ENCODE measurements around the gene RYR1. TPM values are rescaled to one million over a fixed set of nuclear protein-coding genes. Genes with fewer than 3 reads are reported as not detected.
"Not testable (repeated sequence)": the region's sequence is repeated elsewhere in the genome, so short reads cannot be mapped to it uniquely, and the experiment has no call there.

RYR1 gene
- total and polyA plus RNA-seq, 4 donors, result 2.8 to 7.6 (median 4.0) TPM

DNA sequence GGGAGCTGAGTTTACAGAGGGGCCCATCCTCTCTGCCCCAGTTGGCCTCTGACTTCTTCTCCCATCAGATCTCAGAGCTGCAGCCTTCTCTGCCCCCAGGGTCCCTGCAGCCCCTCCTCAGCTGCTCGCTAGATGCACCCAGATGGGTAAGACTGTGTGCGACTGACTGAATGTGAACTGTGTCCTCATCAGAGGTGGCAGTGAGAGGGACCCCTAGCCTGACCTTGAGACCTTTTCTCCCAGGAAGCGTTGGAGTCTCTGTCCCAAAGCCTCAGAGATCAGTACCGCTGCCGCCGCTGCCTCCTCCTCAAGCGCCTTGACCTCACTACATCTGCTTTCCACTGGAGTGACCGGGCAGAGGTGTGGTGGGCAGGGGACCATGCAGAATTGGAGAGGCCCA is 28.2 kb upstream of the RYR1 start:
- peaks cover 0 to 4% (median 0%) of the 10 kb centered on the region in 3 donors for H3K27me3 ChIP-seq (ENCODE audit: control insufficient read depth in 3 of 3, insufficient read depth in 3 of 3, low read length in 2 of 3)
- 95 to 96% methylated on average over 8 of the region's 8 CpGs for WGBS, 2 donors
- H3K4me3 ChIP-seq, result no peak overlapping the region
- no peak for ATAC-seq (ENCODE audit: insufficient read depth, low FRiP score)
- peaks cover 0 to 14% (median 12%) of the 10 kb centered on the region in 4 donors for H3K36me3 ChIP-seq (ENCODE audit: control insufficient read depth in 4 of 4, insufficient read depth in 4 of 4, low read length in 4 of 4)
- peaks cover 0 to 2% (median 0%) of the 10 kb centered on the region in 5 donors for H3K4me1 ChIP-seq (ENCODE audit: control insufficient read depth in 5 of 5, insufficient read depth in 5 of 5, low read length in 5 of 5)
- DNase-seq, result no peak
- no peak overlapping the region for H3K9ac ChIP-seq (ENCODE audit: insufficient read depth in 1 of 2, low read length in 2 of 2)
- TF ChIP-seq, protein P1, sequence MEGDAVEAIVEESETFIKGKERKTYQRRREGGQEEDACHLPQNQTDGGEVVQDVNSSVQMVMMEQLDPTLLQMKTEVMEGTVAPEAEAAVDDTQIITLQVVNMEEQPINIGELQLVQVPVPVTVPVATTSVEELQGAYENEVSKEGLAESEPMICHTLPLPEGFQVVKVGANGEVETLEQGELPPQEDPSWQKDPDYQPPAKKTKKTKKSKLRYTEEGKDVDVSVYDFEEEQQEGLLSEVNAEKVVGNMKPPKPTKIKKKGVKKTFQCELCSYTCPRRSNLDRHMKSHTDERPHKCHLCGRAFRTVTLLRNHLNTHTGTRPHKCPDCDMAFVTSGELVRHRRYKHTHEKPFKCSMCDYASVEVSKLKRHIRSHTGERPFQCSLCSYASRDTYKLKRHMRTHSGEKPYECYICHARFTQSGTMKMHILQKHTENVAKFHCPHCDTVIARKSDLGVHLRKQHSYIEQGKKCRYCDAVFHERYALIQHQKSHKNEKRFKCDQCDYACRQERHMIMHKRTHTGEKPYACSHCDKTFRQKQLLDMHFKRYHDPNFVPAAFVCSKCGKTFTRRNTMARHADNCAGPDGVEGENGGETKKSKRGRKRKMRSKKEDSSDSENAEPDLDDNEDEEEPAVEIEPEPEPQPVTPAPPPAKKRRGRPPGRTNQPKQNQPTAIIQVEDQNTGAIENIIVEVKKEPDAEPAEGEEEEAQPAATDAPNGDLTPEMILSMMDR (IDR thresholded peaks at IDR 0.05; ENCODE audit: control extremely low read depth, extremely low read depth), result no peak
- H3K9me3 ChIP-seq (ENCODE audit: control insufficient read depth in 4 of 4, insufficient read depth in 3 of 4, low read length in 3 of 4), result no peaks in the 10 kb centered on the region
- H3K27ac ChIP-seq (ENCODE audit: low read depth in 1 of 2, low read length in 1 of 2), result no peak overlapping the region

DNA sequence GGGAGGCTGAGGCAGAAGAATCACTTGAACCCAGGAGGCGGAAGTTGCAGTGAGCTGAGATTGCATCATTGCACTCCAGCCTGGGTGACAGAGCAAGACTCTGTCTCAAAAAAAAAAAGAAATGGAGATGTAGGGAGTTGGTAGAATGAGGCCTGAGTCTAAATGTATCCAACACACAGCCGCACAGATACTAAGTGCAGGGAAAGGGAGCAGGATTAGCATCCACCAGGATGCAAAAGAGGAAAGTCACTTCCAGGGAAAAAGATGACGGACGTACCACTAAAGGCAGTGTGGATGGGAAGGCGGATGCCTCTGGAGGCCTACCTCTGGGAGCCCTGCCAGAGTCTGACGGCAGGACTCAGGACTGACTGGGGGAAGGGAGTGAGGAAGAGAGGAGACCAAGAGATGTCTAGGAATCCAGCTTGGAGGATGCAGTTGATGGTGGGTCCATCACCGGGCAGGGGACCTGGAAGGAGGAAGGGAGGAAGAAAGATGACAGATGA is 23.8 kb upstream of the RYR1 start:
- Histone ChIP-seq H3K4me3 (no peak overlapping the region), H3K36me3 (ENCODE audit: control insufficient read depth in 4 of 4, insufficient read depth in 4 of 4, low read length in 4 of 4) (peaks cover 0 to 15% (median 12%) of the 10 kb centered on the region in 4 donors), H3K27me3 (ENCODE audit: control insufficient read depth in 3 of 3, insufficient read depth in 3 of 3, low read length in 2 of 3) (no peaks in the 10 kb centered on the region), H3K4me1 (ENCODE audit: control insufficient read depth in 5 of 5, insufficient read depth in 5 of 5, low read length in 5 of 5) (no peaks in the 10 kb centered on the region), H3K27ac (ENCODE audit: low read depth in 1 of 2, low read length in 1 of 2) (no peak overlapping the region), H3K9ac (ENCODE audit: insufficient read depth in 1 of 2, low read length in 2 of 2) (no peak overlapping the region), H3K9me3 (ENCODE audit: control insufficient read depth in 4 of 4, insufficient read depth in 3 of 4, low read length in 3 of 4) (no peaks in the 10 kb centered on the region)
- TF ChIP-seq, protein P1 (IDR thresholded peaks at IDR 0.05; ENCODE audit: control extremely low read depth, extremely low read depth), result no peak
- WGBS, 2 donors, result 62 to 75% methylated on average over 7 of the region's 7 CpGs
- ATAC-seq (ENCODE audit: insufficient read depth, low FRiP score), result no peak
- peak in 1 of 3 donors; percentile 20 for DNase-seq

DNA sequence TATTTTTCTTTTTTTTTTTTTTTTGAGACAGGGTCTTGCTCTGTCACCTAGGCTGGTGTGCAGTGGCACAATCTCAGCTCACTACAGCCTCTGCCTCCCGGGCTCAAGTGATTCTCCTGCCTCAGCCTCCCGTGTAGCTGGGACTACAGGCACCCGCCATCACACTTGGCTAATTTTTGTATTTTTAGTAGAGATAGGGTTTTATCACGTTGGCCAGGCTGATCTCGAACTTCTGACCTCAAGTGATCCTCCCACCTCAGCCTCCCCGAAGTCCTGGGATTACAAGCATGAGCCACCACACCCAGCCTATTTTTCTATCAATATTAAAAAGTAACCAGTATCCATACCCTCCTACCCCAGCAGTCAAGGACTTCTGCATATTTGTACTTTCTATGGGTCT is 23.1 kb upstream of the RYR1 start:
- not testable (repeated sequence) for H3K27me3 ChIP-seq (ENCODE audit: control insufficient read depth in 3 of 3, insufficient read depth in 3 of 3, low read length in 2 of 3); H3K4me1 ChIP-seq (ENCODE audit: control insufficient read depth in 5 of 5, insufficient read depth in 5 of 5, low read length in 5 of 5); H3K9me3 ChIP-seq (ENCODE audit: control insufficient read depth in 4 of 4, insufficient read depth in 3 of 4, low read length in 3 of 4); ATAC-seq (ENCODE audit: insufficient read depth, low FRiP score); H3K9ac ChIP-seq (ENCODE audit: insufficient read depth in 1 of 2, low read length in 2 of 2); DNase-seq; H3K27ac ChIP-seq (ENCODE audit: low read depth in 1 of 2, low read length in 1 of 2); H3K4me3 ChIP-seq
- WGBS, 2 donors, result 80 to 95% methylated on average over 6 of the region's 6 CpGs
- H3K36me3 ChIP-seq (ENCODE audit: control insufficient read depth in 4 of 4, insufficient read depth in 4 of 4, low read length in 4 of 4), result peaks cover 0 to 10% (median 6%) of the 10 kb centered on the region in 4 donors

DNA sequence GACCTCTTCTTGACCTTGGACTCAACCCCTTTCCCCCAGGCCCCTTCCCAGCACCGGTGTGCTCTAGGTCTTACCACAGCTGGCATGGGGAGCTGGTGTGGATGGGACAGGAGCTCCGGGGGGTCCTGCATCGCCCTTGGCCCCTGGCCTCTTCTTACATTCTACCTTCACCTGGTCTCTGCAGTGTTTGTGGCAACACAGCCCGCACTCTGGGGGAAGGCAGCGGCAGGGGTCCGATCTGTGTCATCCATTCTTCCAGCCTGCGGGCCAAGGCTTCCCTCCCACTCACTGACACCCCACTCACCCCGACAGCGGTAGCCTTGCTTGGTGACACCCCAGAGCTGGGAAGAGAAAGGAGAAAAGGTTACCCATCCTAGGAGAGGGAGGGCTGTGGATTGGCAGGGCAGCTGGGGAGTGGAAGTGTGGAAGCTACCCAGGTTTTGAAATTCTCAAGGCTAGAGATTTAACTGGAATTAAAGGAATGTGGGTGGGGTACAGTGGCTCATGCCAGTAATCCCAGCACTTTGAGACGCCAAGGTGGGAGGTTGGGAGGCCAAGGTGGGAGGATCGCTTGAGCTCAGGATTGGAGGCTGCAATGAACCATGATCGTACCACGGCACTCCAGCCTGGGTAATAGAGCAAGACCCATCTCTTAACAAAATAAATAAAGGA is 22.3 kb upstream of the RYR1 start:
- H3K27ac ChIP-seq (ENCODE audit: low read depth in 1 of 2, low read length in 1 of 2), result no peak overlapping the region
- TF ChIP-seq, protein P1 (IDR thresholded peaks at IDR 0.05; ENCODE audit: control extremely low read depth, extremely low read depth), result no peak
- no peak for ATAC-seq (ENCODE audit: insufficient read depth, low FRiP score)
- peaks cover 0 to 10% (median 5%) of the 10 kb centered on the region in 4 donors for H3K36me3 ChIP-seq (ENCODE audit: control insufficient read depth in 4 of 4, insufficient read depth in 4 of 4, low read length in 4 of 4)
- 90 to 92% methylated on average over 13 of the region's 13 CpGs for WGBS, 2 donors
- no peak for DNase-seq
- H3K9me3 ChIP-seq (ENCODE audit: control insufficient read depth in 4 of 4, insufficient read depth in 3 of 4, low read length in 3 of 4), result no peaks in the 10 kb centered on the region
- no peak overlapping the region for H3K4me3 ChIP-seq
- H3K27me3 ChIP-seq (ENCODE audit: control insufficient read depth in 3 of 3, insufficient read depth in 3 of 3, low read length in 2 of 3), result no peaks in the 10 kb centered on the region
- no peaks in the 10 kb centered on the region for H3K4me1 ChIP-seq (ENCODE audit: control insufficient read depth in 5 of 5, insufficient read depth in 5 of 5, low read length in 5 of 5)
- H3K9ac ChIP-seq (ENCODE audit: insufficient read depth in 1 of 2, low read length in 2 of 2), result no peak overlapping the region

DNA sequence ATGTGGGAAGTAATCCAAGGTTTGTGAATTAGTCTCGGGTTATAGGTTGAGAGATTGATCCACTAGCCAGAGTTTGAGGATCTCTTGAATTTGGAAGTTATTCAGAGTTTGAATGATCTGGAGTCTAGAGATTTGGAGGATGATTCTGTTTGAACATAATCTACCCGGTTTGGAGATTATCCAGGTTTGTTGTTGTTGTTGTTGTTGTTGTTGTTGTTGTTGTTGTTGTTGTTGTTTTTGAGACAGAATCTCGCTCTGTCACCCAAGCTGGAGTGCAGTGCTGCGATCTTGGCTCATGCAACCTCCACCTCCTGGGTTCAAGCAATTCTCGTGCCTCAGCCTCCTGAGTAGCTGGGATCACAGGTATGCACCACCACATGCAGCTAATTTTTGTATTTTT is 21.6 kb upstream of the RYR1 start:
- not testable (repeated sequence) for H3K4me3 ChIP-seq; H3K36me3 ChIP-seq (ENCODE audit: control insufficient read depth in 4 of 4, insufficient read depth in 4 of 4, low read length in 4 of 4); H3K9me3 ChIP-seq (ENCODE audit: control insufficient read depth in 4 of 4, insufficient read depth in 3 of 4, low read length in 3 of 4); DNase-seq; ATAC-seq (ENCODE audit: insufficient read depth, low FRiP score); H3K27ac ChIP-seq (ENCODE audit: low read depth in 1 of 2, low read length in 1 of 2); H3K9ac ChIP-seq (ENCODE audit: insufficient read depth in 1 of 2, low read length in 2 of 2); H3K4me1 ChIP-seq (ENCODE audit: control insufficient read depth in 5 of 5, insufficient read depth in 5 of 5, low read length in 5 of 5); H3K27me3 ChIP-seq (ENCODE audit: control insufficient read depth in 3 of 3, insufficient read depth in 3 of 3, low read length in 2 of 3)
- WGBS, 2 donors, result 91 to 93% methylated on average over 5 of the region's 5 CpGs
